HG03432 (cell line): Measurements from ENCODE around the gene CA4.
"Not testable (repeated sequence)": the region's sequence is repeated elsewhere in the genome, so short reads cannot be mapped to it uniquely, and the experiment has no call there.

ENCODE experiments used
- ATAC-seq: cut with Tn5 transposase; IDR thresholded peaks from one replicate; pipeline ENCODE4 v1.9.1; 2021; ENCODE audit warnings: mild to moderate bottlenecking, moderate library complexity; ENCODE audit not compliant: unreplicated experiment

CA4 gene

DNA sequence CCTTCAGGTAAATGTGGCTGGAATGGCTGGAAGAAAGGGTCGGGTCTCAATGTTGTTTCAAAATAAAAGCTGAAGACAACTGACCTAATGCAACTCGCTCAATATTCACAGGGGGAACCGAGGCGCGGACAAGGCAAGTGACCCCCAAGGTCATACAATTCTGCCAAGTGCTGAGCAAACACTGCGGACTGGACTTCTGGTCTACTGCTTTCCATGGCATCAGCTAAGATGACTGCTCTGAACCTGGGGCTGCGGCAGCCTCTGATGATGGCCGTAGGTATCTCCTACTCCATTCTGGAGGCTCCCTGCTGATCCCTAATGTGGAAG lies 21.9 kb downstream of the CA4 start:
- ATAC-seq, result no peak

DNA sequence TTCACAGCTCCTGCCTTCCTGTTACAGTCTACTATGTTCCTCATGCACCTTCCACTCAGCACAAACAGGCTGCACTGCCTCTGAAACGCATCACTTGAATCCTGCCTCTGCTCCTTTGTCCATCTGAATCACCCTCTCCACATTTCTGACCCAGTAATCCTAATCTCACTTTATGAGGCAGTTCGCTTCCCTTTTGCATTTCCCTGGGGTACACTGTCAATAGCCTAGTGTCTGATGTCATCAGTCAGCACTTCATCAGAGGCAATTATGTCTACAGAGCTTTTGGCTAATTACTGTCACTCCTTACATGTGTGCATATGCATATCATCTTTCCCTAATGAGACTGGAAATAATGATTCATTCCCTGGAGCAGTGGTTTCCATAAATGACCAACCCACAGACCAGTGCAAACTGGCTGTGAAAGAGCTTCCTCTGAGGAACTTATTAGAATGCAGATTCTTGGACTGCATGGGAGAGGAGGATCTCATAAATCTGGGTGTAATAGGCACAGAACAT lies 23.6 kb downstream of the CA4 start:
- no peak for ATAC-seq

DNA sequence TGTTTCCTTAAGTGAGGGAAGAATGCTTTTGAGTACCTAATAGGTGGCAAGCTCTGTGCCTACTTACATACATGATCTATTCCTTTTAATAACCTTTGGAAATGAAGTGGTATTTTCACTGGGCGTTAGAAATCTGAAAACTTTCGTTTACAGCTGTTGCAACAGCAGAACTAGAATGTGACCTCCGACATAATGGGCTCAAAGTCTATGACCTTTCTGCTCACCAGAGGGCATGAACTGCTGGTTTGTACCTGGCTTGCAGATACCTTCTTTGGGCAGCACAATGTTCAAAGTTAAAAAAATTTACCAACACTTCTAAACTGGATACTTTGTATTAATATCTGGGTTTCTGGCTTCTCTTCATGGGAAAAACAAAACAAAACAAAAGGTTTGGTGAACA lies 24.3 kb downstream of the CA4 start:
- ATAC-seq, result no peak

DNA sequence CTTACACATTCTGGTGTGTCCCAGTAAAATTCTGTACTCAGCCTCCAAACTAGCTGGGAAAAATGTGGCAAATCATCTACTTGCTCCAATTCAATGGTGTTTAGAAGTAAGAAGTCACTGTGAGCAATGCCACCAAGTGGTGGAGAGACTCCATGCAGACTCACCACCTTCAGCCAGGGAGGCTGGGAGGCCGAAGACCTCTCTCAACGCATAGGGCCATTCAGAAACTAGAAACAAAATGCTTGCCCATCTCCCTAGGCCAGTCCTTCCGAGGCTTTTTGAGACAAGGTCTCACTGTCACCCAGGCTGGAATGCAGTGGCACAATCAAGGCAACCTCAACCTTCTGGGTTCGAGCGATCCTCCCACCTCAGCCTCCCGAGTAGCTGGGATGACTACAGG lies 25.0 kb downstream of the CA4 start:
- ATAC-seq, result not testable (repeated sequence)

DNA sequence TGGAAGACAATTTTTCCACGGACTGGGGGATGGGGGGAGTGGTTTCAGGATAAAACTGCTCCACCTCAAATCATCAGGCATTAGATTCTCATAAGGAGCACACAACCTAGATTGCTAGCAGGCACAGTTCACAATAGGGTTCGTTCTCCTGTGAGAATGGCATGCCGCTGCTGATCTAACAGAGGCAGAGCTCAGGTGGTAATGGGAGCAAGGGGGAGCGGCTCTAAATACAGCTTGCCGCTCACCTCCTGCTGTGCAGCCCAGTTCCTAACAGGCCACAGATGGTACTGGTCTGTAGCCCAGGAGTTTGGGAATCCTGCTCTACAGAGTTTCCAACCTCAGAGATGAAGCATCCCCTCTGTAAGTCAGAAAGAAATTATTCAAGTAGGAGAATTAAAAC lies 27.0 kb downstream of the CA4 start:
- not testable (repeated sequence) for ATAC-seq

DNA sequence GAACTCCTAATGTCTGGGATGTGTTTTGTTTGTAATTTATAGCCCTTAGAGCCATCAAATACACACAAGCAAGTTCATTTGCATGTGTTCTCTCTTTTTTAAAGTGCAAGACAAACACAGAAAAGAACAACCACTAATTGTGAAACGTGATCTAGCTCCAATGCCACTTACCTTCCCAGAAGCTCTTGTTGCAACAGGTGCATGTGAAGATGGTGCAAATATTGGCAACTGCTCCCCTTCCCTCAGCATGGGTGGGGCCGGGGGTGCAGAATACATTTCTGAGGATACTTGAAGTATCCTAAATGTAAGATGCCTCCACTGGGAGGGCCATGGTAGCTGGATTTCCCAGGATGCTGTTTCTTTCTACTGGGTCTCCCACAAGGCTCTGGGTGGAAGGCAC lies 28.4 kb downstream of the CA4 start:
- not testable (repeated sequence) for ATAC-seq

DNA sequence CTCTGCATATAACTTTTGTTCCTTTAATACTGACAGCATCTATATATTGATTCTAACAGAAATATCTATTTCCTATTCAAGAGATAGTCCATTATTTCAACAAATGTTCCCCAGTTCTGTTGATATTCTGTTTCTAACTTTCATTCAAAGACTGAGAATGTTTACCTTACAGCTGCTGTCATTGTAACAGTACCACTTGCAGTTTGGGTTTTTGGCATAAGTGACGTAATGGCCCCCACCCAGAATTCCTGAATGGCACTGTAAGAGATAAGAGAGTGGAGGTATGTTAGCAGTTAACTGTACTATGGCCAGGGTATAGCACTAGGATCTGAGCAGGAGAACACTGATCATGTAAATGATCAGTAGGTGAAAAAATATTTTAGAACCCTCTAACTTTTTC lies 30.6 kb downstream of the CA4 start:
- not testable (repeated sequence) for ATAC-seq

DNA sequence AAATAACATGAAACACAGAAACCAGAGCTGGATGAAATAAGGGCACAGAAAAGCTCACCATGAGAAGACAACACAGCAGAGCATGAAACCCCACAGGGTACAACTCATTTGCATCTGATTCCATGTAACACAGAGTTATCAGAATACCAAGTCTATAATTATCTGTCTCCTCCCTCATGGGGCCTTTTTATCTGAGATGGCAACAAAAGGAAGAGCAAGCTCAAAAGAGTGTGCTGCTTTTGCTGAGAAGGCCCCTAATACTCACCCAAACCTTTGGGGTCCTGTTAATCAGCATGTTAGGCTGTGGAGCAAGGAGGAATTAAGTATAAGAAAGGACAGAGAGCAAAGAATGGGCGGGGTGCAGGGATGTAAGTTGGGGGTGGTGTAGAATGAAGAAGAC lies 36.6 kb downstream of the CA4 start:
- not testable (repeated sequence) for ATAC-seq

DNA sequence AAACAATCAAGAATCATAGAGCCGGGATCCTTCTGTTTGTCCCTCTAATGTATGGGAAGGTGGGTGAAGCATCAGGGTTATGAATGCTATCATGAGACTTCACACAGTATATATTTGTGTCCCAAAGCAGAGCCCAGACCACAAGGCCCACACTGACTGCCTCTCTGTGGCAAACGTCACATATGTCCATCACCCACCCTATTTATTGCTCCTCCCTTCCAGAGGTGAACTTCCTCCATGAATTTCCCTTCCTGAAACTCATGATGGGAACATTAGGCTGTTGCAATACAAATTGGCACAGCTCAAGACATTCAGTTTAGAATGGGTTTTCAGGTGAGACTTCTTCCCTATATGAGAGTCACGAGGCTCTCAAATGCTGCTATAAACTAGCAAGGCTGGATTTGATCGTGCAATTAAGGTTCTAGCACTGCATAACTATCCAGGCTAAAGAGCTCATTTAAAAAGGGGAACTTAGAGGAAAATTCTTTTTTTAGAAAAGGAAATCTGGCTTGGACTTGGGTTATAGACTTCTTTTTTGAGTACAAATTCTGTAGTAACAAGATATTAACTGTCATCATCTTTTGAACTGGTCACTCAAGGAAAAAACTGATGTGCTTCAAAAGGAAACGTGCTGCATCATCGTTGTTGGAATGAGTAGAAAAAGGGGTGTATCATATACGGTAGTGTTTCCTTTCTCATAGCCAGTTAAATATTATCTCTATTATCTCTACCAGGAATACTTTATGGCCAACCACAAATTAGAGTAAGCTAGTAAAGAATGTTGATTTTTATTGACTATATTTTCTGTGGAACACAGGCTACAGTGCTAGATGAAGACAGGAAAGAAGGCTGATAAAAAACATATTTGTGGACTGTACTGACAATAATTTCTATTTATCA lies 37.3 kb downstream of the CA4 start:
- not testable (repeated sequence) for ATAC-seq

DNA sequence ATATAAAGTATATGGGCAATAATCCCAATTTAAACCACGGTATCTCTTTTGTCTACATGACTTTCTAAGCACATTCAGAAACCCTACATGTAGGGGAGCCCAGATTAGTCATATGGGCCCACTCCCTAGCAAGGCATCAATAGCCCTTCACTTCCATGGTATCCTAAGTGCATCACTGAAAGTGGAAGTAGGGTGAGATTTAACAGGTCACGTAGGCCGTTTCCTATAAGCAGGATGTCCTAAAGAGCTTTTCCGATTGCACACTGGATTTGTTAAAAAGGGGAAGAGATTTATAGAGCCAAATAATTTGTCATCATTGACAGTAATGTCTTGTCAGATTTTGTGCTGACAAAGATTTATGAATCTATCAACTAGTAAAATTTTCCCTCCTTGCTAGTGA lies 39.0 kb downstream of the CA4 start:
- no peak for ATAC-seq

DNA sequence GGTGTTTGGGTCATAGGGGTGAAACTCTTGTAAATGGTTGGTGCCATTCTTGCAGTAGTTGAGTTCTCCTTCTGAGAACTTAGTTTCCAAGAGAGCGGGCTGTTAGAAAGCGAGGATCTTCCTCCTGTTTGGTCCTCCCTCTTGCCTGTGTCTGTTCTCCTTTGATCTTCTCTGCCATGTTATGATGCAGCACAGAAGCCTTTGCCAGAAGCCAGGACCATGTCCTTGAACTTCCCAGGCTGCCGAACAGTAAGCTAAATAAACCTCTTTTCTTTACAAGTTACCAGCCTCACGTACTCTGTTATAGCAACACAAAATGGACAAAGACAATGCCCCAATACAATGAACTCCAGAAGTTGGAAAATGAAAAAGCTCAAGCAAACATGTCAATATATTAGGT lies 40.3 kb downstream of the CA4 start:
- not testable (repeated sequence) for ATAC-seq

DNA sequence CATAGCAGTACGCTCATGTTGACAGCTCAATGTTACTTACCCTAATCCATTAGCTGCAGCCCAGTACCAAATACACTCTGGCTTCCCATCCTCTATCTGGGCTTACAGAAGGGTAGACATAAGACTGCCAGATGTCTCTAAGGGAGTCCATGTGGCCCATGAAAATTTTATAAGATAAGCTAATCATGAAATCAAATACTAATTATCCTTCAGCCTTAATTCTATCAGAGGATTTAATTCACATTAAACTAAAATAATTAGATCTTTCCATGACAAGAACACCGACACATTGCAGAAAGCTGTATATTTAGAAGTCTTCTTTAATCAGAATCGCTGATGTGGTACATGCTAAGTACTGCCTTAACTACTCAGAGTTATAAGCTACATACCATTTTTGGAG lies 43.3 kb downstream of the CA4 start:
- not testable (repeated sequence) for ATAC-seq

DNA sequence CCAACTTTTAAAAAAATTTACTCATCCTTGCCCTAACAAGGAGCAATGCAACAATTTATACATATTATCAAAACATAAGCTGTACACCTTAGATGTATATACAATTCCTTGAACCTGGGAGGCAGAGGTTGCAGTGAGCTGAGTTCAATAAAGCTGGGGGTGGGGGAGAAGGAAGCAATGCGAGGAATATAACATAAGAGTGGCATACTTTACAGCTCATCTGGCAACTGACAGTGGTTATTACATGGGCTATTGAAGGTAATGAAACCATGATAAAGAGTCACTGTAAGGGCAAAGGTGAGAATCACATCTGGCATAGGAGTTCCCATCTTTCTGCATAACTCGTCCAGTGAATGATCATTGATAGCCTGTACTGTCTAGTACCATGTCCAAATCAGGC lies 43.7 kb downstream of the CA4 start:
- ATAC-seq, result no peak

DNA sequence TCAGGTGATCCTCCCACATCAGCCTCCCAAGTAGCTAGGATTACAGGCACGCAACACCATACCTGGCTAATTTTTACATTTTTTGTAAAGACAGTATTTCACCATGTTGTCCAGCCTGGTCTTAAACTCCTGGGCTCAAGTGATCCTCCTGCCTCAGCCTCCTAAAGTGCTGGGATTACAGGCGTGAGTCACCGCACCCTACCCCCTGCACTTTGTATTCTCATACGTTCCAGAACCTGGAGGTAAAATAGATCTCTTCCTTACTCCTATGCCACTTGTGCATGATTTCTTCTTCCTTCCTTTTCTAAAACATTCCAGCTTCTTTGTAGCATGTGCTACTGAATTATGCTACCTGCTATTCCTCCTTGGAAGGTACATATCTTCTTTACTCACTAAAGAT lies 44.4 kb downstream of the CA4 start:
- not testable (repeated sequence) for ATAC-seq

DNA sequence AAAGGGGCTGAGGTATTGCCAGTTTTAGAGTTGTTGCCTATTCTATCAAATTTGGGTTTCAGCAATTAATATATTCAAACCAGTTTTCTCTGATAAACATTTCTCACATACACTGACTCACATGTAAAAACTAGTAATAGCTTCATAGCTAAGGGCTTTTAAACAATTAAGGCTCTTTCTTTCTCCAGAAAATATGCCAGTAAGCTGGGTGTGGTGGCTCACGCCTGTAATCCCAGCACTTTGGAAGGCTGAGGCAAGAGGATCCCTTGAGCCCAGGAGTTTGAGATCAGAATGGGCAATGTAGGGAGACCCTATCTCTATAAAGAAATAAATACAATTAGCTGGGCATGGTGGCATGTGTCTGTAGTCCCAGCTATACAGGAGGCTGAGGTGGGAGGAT lies 48.9 kb downstream of the CA4 start:
- not testable (repeated sequence) for ATAC-seq

DNA sequence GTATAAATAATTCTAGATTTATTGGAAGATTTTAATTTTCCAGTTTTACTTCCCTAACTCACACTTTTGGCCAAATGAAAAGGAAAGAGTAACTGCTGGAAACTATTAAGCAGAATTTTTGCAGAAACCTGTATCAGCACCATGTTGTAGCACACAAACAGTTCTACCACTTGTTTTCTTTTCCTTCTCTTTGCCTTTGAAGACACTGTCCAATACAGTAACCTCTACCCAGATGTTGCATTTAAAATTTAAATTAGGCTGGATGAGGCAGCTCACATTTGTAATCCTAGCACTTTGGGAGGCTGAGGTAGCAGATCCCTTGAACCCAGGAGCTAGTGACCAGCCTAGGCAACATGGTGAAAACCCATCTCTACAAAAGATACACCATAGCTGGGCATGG lies 56.0 kb downstream of the CA4 start:
- ATAC-seq, result not testable (repeated sequence)

DNA sequence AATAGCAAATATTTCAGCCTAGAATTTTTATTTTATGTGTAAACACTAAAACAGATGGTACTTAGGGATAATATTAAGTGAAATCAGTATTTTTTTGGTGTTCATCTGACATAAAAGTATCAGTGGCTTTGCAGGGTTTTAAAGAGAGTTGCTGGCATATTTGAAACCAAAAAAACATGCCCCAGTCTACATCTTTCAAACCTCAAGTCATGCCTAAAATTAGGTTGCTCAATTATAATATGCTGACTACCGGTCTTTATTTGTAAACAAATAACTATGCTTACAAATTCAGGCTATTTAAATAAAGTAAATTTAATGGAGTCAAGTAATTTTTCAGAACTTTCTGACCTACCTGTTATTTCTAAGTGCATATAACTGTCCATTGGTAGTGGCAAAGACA lies 58.5 kb downstream of the CA4 start:
- ATAC-seq, result not testable (repeated sequence)
